RCC 7860 (cell line): Measurements from ENCODE around the gene ANKDD1A.

Experiments used
- DNase-seq: peaks from one replicate; pipeline ENCODE4 v3.0.0-alpha.2; 2015; ENCODE audit warnings: low spot score
- FAIRE-seq: peaks from 2 replicates; lab custom pipeline; 2012; peaks lifted over from hg19 to GRCh38; lab: Jason Lieb, UNC

The ANKDD1A gene

GRCh38 chr15:64921711-64922110 is 10.0 kb downstream of the ANKDD1A start:
- DNase-seq: no peak

GRCh38 chr15:64923546-64923945 is 11.8 kb downstream of the ANKDD1A start:
- no peak for FAIRE-seq
- no peak for DNase-seq

More at GRCh38 chr15:64921711-64922110, 10.0 kb downstream of the ANKDD1A start:
- no peak for FAIRE-seq

- no peak for FAIRE-seq
- no peak for DNase-seq
Measured at GRCh38 chr15:64925335-64926330, 13.9 kb downstream of the ANKDD1A start.

GRCh38 chr15:64926661-64927060 is 15.0 kb downstream of the ANKDD1A start:
- no peak for DNase-seq
- FAIRE-seq: no peak

- FAIRE-seq: no peak
- DNase-seq: no peak
Measured at GRCh38 chr15:64928626-64929220, 17.0 kb downstream of the ANKDD1A start.

GRCh38 chr15:64930019-64930652 is 18.4 kb downstream of the ANKDD1A start:
- no peak for DNase-seq
- FAIRE-seq: no peak

- FAIRE-seq (no peak), DNase-seq (no peak)
Measured at GRCh38 chr15:64930778-64931371, 19.2 kb downstream of the ANKDD1A start.

GRCh38 chr15:64931381-64931780 is 19.7 kb downstream of the ANKDD1A start:
- FAIRE-seq: no peak
- DNase-seq: no peak

GRCh38 chr15:64934023-64934422 is 22.3 kb downstream of the ANKDD1A start:
- FAIRE-seq: no peak
- no peak for DNase-seq

- FAIRE-seq: no peak
- no peak for DNase-seq
Measured at GRCh38 chr15:64938192-64938591, 26.5 kb downstream of the ANKDD1A start.

GRCh38 chr15:64942356-64942755 is 30.7 kb downstream of the ANKDD1A start:
- FAIRE-seq: no peak
- no peak for DNase-seq

GRCh38 chr15:64943512-64944225 is 32.0 kb downstream of the ANKDD1A start:
- DNase-seq (no peak), FAIRE-seq (no peak)

GRCh38 chr15:64944961-64945360 is 33.3 kb downstream of the ANKDD1A start:
- FAIRE-seq: no peak
- DNase-seq: no peak

- DNase-seq: no peak
- FAIRE-seq: no peak
Measured at GRCh38 chr15:64947211-64947610, 35.5 kb downstream of the ANKDD1A start.

GRCh38 chr15:64948916-64949315 is 37.2 kb downstream of the ANKDD1A start:
- FAIRE-seq (no peak), DNase-seq (no peak)

GRCh38 chr15:64949383-64950186 is 37.9 kb downstream of the ANKDD1A start:
- FAIRE-seq: no peak
- no peak for DNase-seq

GRCh38 chr15:64950888-64951287 is 39.2 kb downstream of the ANKDD1A start:
- DNase-seq (no peak), FAIRE-seq (no peak)

- FAIRE-seq (no peak), DNase-seq (no peak)
Measured at GRCh38 chr15:64951777-64952418, 40.2 kb downstream of the ANKDD1A start.

GRCh38 chr15:64954395-64954794 is 42.7 kb downstream of the ANKDD1A start:
- DNase-seq (no peak), FAIRE-seq (no peak)
